ENCODE data around the gene DRC7. TPM values are rescaled to one million over a fixed set of nuclear protein-coding genes. Genes with fewer than 3 reads are reported as not detected.

The DRC7 gene
- total RNA-seq, 1 donor from 2014 or later: not detected

GRCh38 chr16:57761301-57761700 lies 66.7 kb downstream of the DRC7 start:
- intact Hi-C loops (cut with DNase I): no loop called here
- no peaks in the 10 kb centered on the region for H3K9me3 ChIP-seq
- peaks cover 0 to 5% of the 10 kb centered on the region in 2 donors for H3K36me3 ChIP-seq
- peaks cover 16% of the 10 kb centered on the region for H3K4me1 ChIP-seq
- no peak for DNase-seq (ENCODE audit: extremely low spot score in 2 of 2)
- no peaks in the 10 kb centered on the region for H3K27me3 ChIP-seq
- no peak overlapping the region for H3K4me3 ChIP-seq
- TF ChIP-seq POLR2A (IDR thresholded peaks at IDR 0.05): no peak
- TF ChIP-seq POLR2AphosphoS5 (IDR thresholded peaks at IDR 0.05; ENCODE audit: insufficient read depth in 1 of 2, low read depth in 1 of 2): no peak
- no peak for TF ChIP-seq CTCF (IDR thresholded peaks at IDR 0.05)
- no peak overlapping the region for H3K27ac ChIP-seq

GRCh38 chr16:57761957-57762356 lies 67.4 kb downstream of the DRC7 start:
- no peaks in the 10 kb centered on the region for H3K9me3 ChIP-seq
- peaks cover 0 to 5% of the 10 kb centered on the region in 2 donors for H3K36me3 ChIP-seq
- H3K4me1 ChIP-seq: peaks cover 14% of the 10 kb centered on the region
- DNase-seq (ENCODE audit: extremely low spot score in 2 of 2): no peak
- H3K4me3 ChIP-seq: no peak overlapping the region
- no peak overlapping the region for H3K27ac ChIP-seq
- no peaks in the 10 kb centered on the region for H3K27me3 ChIP-seq
- intact Hi-C loops (cut with DNase I): no loop called here
- TF ChIP-seq POLR2AphosphoS5 (IDR thresholded peaks at IDR 0.05; ENCODE audit: insufficient read depth in 1 of 2, low read depth in 1 of 2) (no peak), CTCF (IDR thresholded peaks at IDR 0.05) (no peak), POLR2A (IDR thresholded peaks at IDR 0.05) (no peak)

DNA sequence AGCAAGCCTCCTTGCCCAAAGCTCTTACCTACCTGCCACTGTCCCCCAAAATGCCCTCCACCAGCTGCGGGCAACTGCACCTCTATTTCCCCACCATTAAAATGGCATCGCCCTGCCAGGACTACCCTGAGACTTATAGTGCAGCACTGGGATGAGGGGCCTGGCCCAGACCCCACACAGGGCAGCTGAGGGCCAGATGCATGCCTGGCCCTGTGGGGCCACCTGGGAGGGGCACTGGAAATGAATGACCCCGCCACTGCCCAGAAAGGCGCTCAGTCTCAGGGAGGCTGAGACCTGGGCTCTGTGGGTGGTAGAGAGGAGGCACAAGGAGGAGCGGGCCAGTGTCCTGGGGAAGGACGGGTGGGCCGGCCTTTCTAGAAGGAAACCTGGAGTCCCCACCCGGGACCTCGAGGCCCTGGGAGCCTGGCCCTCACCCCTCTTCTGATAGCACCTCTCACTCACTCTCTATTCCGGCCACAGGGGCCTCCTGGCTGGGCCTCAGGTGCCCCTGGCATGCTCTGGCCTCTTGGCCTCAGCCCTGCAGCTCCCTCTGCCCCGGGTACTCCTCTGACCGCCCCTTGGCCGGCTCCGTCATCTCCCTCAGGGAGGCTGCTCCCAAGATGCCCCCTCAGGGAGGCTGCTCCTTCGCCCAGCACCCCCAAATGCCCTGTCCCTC lies 67.9 kb downstream of the DRC7 start:
- intact Hi-C loops (cut with DNase I): no loop called here
- H3K4me1 ChIP-seq: peaks cover 8% of the 10 kb centered on the region
- peaks cover 0 to 5% of the 10 kb centered on the region in 2 donors for H3K36me3 ChIP-seq
- H3K27me3 ChIP-seq: no peaks in the 10 kb centered on the region
- TF ChIP-seq CTCF (IDR thresholded peaks at IDR 0.05) (no peak), POLR2AphosphoS5 (IDR thresholded peaks at IDR 0.05; ENCODE audit: insufficient read depth in 1 of 2, low read depth in 1 of 2) (no peak), POLR2A (IDR thresholded peaks at IDR 0.05) (no peak)
- H3K9me3 ChIP-seq: no peaks in the 10 kb centered on the region
- no peak for DNase-seq (ENCODE audit: extremely low spot score in 2 of 2)
- H3K27ac ChIP-seq: no peak overlapping the region
- no peak overlapping the region for H3K4me3 ChIP-seq

- TF ChIP-seq POLR2A (IDR thresholded peaks at IDR 0.05): no peak
- no peak for TF ChIP-seq CTCF (IDR thresholded peaks at IDR 0.05)
- no peak for TF ChIP-seq POLR2AphosphoS5 (IDR thresholded peaks at IDR 0.05; ENCODE audit: insufficient read depth in 1 of 2, low read depth in 1 of 2)
Observed at GRCh38 chr16:57763285-57764005, 68.8 kb downstream of the DRC7 start.

GRCh38 chr16:57764006-57764340 lies 69.4 kb downstream of the DRC7 start:
- no peak overlapping the region for H3K4me3 ChIP-seq
- H3K27me3 ChIP-seq: no peaks in the 10 kb centered on the region
- TF ChIP-seq CTCF (IDR thresholded peaks at IDR 0.05): no peak
- no peak for TF ChIP-seq POLR2AphosphoS5 (IDR thresholded peaks at IDR 0.05; ENCODE audit: insufficient read depth in 1 of 2, low read depth in 1 of 2)
- no peak for TF ChIP-seq POLR2A (IDR thresholded peaks at IDR 0.05)
- H3K9me3 ChIP-seq: no peaks in the 10 kb centered on the region
- peaks cover 0 to 11% of the 10 kb centered on the region in 2 donors for H3K36me3 ChIP-seq
- DNase-seq (ENCODE audit: extremely low spot score in 2 of 2): no peak
- H3K27ac ChIP-seq: no peak overlapping the region
- intact Hi-C loops (cut with DNase I): no loop called here
- H3K4me1 ChIP-seq: peaks cover 8% of the 10 kb centered on the region

More at GRCh38 chr16:57763285-57764005, 68.8 kb downstream of the DRC7 start:
- Histone ChIP-seq H3K4me3 (no peak overlapping the region), H3K27ac (no peak overlapping the region), H3K36me3 (peaks cover 0 to 6% of the 10 kb centered on the region in 2 donors), H3K4me1 (peaks cover 8% of the 10 kb centered on the region), H3K9me3 (no peaks in the 10 kb centered on the region), H3K27me3 (no peaks in the 10 kb centered on the region)
- no peak for DNase-seq (ENCODE audit: extremely low spot score in 2 of 2)
- intact Hi-C loops (cut with DNase I): no loop called here
